IMR-90 (cell line): ENCODE results near the gene DAPK1.

ENCODE experiments used
- BHLHE40 ChIP-seq: fragments of 150-350 bp; IDR thresholded peaks from 2 replicates; pipeline ENCODE4 v1.6.1; 2016; ENCODE audit warnings: mild to moderate bottlenecking, low read depth, low read length
- CEBPB ChIP-seq: IDR thresholded peaks from 2 replicates; pipeline ENCODE4 v1.6.1; 2012; ENCODE audit warnings: low read depth, low read length, improper control_type of control experiment
- CTCF ChIP-seq: conservative IDR thresholded peaks from 2 replicates; pipeline ENCODE4 v1.5.1; 2012; ENCODE audit warnings: mild to moderate bottlenecking, low read depth, low read length, improper control_type of control experiment
- ELK1 ChIP-seq: fragments of 150-350 bp; IDR thresholded peaks from 2 replicates; pipeline ENCODE4 v1.6.1; 2016; ENCODE audit warnings: low read depth, mild to moderate bottlenecking, low read length, moderate library complexity, borderline replicate concordance
- FOS ChIP-seq: fragments of 150-350 bp; IDR thresholded peaks from 2 replicates; pipeline ENCODE4 v1.6.1; 2016; ENCODE audit warnings: low read depth, low read length
- MAZ ChIP-seq: IDR thresholded peaks from 2 replicates; pipeline ENCODE4 v1.6.1; 2012; ENCODE audit warnings: low read depth, mild to moderate bottlenecking, low read length, improper control_type of control experiment, moderate library complexity, borderline replicate concordance
- MXI1 ChIP-seq: IDR thresholded peaks from 2 replicates; pipeline ENCODE4 v1.6.1; 2012; ENCODE audit warnings: low read depth, mild to moderate bottlenecking, low read length, moderate library complexity, borderline replicate concordance
- POLR2A ChIP-seq: IDR thresholded peaks from 2 replicates; pipeline ENCODE4 v1.6.1; 2012; ENCODE audit warnings: mild to moderate bottlenecking, low read depth, low read length
- RAD21 ChIP-seq: IDR thresholded peaks from 2 replicates; pipeline ENCODE4 v1.6.1; 2012; ENCODE audit warnings: low read length, improper control_type of control experiment
- RCOR1 ChIP-seq: IDR thresholded peaks from 2 replicates; pipeline ENCODE4 v1.6.1; 2012; ENCODE audit warnings: mild to moderate bottlenecking, low read length, improper control_type of control experiment; ENCODE audit not compliant: insufficient replicate concordance
- RFX5 ChIP-seq: IDR thresholded peaks from 2 replicates; pipeline ENCODE4 v1.8.0; 2012; ENCODE audit warnings: low read depth, mild to moderate bottlenecking, low read length, moderate library complexity
- SMC3 ChIP-seq: fragments of 150-350 bp; IDR thresholded peaks from 2 replicates; pipeline ENCODE4 v1.6.1; 2016; ENCODE audit warnings: low read depth, mild to moderate bottlenecking, antibody characterized with exemption, low read length, moderate library complexity

DNA sequence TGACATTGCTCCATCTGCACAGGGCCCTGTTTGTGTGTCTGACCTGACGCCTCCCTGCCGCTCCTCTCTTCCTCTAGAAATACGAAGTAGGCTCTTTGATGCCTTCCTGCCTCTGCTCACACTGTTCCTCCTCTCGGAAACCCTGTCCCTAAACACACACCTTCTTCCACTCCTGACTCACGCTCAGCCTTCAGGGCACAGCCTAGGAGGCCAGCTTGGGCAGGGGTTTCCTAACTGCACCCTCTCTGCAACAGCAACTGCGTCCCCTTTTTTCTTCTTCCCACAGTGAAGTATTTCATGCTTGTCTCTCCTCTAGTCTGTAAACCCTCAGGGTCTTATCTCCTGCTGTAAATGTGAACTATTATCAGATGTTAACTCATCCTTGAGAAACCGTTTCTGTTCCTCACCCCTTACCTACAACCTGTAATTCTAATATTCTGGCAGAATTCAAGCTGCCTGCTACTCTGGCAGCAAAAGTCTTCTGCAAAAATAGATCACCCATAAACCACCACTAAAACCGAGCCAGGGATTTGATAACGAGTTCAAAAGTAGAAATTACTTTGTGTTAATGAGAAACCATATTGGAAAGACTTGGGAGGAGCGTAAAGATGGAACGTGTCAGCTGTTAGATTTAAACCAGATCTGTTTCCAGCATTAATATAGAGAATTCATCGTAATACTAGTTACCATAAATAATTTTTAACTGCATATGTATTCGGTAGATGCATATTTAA is 100.2 kb downstream of the DAPK1 start:
- TF ChIP-seq CTCF = no peak
- no peak for TF ChIP-seq RAD21
- no peak for TF ChIP-seq POLR2A
- TF ChIP-seq MXI1 = no peak
- TF ChIP-seq MAZ = no peak
- no peak for TF ChIP-seq CEBPB
- TF ChIP-seq SMC3 = no peak
- no peak for TF ChIP-seq FOS
- no peak for TF ChIP-seq BHLHE40
- no peak for TF ChIP-seq RCOR1
- no peak for TF ChIP-seq RFX5
- no peak for TF ChIP-seq ELK1
